ENCODE measurements around the gene TCP11.
"Not testable (repeated sequence)": the region's sequence is repeated elsewhere in the genome, so short reads cannot be mapped to it uniquely, and the experiment has no call there.

The TCP11 gene

DNA sequence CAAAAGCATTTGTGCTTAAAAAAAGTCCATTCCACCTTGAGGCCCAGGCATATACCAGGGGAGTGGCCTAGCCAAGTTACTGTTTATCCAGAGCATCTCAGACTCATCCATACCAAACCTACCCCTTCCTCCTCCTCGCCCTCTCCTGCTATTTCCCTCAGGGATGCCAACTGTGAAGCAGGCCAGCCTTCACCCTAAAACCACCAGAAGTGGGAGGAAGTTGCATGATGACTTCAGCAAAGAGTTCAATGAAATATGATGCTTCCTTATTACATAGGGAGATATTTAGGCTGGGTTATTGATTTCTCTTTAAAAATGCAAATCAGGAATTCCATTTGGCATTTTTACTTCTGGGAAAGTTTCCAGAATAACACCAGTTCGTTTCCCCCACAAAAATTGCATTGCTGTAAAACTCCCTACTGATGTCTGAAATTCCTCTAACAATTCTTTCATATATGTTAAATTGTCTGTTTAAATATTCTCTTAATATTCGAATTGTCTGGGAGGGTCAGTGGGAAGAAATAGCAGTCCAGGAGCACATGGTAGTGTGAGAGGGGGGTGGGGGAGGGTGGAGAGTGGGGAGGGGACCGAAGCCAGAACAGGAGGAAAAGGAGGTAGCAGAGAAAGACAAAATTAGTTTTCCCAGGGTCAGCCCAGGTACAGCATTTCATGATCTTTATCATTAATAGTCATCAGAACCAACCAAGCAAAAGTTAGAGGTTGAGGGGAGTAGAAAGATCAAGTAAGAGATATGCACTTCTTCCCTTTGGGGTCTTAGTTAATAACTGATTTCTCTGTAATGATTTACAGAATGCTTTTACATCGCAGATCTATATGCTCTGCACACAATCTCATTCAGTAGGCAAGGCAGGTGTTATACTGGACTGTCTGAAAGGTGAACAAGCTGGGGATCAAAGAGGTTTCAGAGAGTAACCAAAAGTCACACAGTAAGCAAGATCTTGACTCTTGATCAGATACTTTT, 1.7 kb upstream of the TCP11 start:
- no peak for DNase-seq

DNA sequence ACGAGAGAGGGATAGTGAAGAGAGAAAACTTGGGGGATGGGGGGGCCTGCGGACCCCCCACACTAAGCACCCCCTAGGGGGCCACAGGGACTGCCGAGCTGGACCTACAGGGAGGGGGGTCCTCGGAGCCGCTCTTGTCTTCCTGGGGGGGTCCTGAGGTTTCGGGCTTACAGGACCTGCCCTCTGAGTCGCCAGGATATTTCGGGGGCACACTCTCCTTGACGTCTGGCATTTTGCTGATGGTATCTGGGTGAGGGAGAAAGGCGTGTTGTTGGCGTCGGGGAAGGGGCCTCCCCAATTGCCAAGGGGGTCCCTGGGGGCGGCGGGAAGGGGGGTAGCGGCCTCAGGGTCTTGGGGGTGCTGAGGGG, 516 bp downstream of the TCP11 start:
- DNase-seq, result no peak

DNA sequence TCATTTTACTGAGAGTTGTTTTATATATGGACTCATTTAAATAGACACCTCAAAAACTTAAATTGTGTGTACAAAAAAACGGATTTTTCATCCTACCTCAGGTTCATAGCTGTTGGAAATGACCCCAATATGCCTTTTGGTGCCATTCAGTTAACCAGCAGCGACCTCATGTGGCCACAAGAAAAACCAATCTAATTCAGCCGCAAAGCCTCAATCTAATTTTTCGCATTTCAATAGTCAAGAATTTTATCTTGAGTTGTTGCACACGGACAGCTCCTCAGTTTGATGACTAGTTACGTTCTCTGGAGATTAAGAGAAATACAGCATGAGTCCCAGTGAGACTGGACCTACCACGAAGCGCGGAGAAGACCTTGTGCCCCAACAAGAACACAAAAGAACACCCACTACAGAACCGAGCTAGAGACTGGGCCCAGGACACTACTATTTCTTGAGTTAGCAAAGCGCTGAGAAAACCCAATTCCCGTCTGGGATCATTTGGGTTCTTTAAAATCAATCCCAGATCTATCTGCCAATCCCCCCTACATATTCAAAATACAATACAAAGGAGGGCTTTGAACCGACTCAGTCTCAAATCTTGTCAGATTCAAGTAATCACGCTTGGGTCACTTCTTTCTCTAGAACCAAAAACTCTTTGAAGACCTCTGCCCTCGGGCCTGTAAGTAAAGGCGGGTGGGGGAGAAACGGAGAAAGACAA, 1.1 kb downstream of the TCP11 start:
- DNase-seq, result peak; percentile 67

- DNase-seq, result no peak
These were observed 1.7 kb downstream of the TCP11 start for GRCh38 chr6:35139470-35139869.

DNA sequence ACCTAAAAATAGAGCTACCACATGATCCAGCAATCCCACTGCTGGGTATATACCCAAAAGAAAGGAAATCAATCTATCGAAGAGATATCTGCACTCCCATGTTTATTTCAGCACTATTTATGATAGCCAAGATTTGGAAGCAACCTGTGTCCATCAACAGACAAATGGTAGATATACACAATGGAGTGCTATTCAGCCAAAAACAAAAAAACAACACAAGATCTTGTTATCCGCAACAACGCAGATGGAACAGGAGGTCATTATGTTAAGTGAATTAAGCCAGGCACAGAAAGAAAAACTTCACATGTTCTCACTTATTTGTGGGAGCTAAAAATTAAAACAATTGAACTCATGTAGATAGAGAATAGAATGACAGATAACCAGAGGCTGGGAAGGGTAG, 2.9 kb downstream of the TCP11 start:
- not testable (repeated sequence) for DNase-seq

GRCh38 chr6:35136185-35136584, 5.0 kb downstream of the TCP11 start:
- DNase-seq, result no peak

DNA sequence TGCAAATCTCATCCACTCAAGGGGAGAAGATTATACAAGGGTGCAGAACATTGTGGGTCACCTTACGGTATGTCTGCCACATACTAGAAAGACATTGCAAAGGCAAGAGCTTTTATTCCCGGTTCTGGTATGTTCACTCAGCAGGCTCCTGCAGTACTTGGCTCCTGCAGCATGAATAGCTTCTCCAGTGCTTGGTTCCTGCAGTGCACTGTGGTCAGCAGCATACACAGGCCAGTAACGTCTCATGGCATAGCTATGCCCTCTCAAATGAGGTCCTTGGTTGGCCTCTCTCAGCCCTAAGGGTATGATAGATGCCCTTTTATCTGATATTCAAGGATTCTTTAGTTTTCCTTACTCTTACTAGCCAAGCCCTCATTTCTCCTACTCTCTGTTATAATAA, 12.6 kb downstream of the TCP11 start:
- no peak for DNase-seq

DNA sequence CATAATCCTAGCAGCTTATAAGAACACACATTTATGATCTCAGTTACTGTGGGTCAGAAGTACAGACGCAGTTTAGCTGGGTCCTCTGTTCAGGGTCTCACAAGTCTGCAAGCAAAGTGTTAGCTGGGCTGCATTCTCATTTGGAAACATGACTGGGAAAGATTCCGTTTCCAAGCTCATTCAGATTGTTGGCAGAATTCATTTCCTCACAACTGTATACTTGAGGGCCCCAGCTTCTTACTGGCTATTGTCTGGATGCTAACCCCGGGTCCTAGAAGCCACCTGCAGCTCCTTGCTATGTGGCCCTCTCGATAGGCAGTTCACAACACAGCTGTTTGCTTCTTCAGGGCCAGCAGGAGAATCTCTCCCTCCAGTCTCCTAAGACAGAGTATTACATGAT, 13.1 kb downstream of the TCP11 start:
- DNase-seq, result no peak

GRCh38 chr6:35124356-35124755, 16.8 kb downstream of the TCP11 start:
- no peak for DNase-seq

GRCh38 chr6:35120746-35121145, 20.4 kb downstream of the TCP11 start:
- no peak for DNase-seq

GRCh38 chr6:35108309-35108885, 32.7 kb downstream of the TCP11 start:
- no peak for DNase-seq

DNA sequence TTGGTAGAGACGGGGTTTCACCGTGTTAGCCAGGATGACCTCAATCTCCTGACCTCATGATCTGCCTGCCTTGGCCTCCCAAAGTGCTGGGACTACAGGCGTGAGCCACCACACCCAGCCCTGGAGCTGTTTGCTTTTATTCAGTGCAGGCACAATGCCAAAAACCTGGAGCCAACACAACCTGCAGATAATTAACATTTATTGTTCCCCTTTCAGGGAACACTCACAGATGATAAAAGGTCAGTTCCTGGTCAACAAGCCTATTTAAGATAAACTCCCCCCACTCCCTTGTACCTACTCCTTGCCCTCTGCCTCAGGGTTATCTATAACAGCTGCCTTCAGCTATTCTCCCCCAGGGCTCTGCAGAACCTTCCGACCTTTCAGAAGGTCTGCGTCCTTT, 33.4 kb downstream of the TCP11 start:
- not testable (repeated sequence) for DNase-seq

GRCh38 chr6:35107208-35107607, 33.9 kb downstream of the TCP11 start:
- DNase-seq, result not testable (repeated sequence)

DNA sequence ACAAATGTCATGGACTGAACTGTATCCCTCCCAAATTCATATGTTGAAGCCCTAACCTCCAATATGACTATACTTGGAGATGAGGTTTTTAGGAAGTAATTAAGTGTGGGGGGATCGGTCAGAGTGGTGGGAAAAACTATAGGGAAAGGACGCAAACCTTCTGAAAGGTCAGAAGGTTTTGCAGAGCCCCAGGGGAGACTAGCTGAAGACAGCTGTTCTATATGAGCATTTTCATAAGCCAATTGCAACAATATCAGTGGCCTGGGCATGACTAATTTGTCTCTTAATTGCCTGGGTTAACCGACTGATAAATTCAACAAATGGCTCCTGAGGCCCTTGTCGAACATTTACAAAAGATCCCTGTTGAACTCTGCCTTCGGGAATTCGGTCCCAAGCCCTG, 35.1 kb downstream of the TCP11 start:
- DNase-seq, result not testable (repeated sequence)

DNA sequence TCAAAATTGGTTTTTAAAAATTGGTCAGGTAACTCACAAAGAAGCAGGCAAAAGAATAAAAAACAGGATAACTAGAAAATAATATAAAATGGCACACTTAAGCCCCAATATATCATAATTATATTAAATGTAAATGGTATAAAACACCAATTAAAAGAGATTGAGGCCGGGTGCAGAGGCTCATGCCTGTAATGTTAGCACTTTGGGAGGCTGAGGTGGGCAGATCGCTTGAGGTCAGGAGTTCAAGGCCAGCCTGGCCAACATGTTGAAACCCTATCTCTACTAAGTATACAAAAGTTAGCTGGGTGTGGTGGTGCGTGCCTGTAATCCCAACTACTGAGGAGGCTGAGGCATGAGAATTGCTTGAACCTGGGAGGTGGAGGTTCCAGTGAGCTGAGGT, 36.1 kb downstream of the TCP11 start:
- DNase-seq, result no peak

- no peak for DNase-seq
These were observed 42.0 kb downstream of the TCP11 start for GRCh38 chr6:35099116-35099515.

DNA sequence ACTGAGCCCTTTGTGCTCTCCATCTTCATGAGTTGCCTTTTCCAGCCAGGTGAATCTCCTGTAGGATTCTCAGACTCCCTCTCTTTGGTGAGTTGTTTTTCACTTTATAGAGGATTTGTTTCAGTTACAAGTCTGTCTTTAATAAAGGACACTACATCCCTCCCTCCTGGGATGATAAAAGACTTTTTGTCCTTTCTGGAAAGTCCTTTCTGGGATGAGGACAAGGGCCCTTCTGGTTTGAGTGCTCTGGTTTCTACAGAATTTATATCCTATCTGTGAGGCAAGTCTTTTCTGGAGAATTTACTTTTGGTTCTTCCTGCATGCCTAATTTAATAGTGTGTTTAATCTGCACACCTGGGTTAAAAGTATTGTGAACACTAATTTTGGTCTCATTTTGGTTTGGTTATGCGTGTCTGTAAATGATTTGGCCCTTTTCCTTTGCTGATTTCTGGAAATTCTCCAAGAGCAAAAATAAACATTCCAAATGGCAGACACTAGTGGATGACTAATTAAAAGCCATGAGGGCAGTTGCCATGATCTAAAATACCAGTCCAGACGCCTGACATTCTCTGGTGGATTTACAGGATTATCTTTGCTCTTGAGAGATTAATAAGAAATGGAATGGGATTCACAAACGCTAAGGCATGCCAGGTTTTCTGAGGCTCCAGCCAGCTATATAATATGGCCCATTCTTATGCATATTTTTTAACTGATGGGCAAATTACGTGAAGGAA, 44.8 kb downstream of the TCP11 start:
- DNase-seq, result no peak

DNA sequence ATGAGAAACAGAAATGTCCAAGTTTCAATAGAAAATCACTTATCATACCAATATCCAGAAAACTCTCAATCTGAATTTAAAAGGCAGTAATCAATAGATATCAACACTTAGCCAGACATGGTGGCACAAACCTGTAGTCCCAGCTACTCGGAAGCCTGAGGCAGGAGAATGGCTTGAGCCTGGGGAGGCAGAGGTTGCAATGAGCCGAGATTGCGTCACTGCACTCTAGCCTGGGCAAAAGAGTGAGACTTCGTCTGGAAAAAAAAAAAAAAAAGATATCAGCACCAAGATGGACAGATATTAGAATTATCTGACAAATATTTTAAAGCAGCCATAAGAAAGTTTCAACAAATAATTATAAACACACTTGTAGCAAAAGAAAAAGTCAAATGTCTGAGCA, 47.0 kb downstream of the TCP11 start:
- no peak for DNase-seq

GRCh38 chr6:35093783-35094182, 47.4 kb downstream of the TCP11 start:
- no peak for DNase-seq

DNA sequence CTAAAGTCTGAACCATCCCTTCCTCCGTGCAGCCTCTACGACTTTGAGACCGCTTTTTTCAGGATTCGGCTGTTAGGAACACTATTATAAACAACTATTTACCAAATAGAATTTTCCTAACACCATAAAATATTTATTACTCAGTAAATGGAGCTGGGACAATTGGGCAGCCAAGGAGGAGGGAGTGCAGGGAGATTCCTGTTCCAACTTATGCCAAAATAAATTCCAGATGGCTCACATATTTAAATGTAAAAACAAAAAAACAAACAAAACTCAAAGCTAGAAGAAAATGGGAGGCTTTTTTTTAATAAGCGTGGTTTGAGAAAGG, 48.1 kb downstream of the TCP11 start:
- no peak for DNase-seq

GRCh38 chr6:35092362-35093117, 48.6 kb downstream of the TCP11 start:
- no peak for DNase-seq

DNA sequence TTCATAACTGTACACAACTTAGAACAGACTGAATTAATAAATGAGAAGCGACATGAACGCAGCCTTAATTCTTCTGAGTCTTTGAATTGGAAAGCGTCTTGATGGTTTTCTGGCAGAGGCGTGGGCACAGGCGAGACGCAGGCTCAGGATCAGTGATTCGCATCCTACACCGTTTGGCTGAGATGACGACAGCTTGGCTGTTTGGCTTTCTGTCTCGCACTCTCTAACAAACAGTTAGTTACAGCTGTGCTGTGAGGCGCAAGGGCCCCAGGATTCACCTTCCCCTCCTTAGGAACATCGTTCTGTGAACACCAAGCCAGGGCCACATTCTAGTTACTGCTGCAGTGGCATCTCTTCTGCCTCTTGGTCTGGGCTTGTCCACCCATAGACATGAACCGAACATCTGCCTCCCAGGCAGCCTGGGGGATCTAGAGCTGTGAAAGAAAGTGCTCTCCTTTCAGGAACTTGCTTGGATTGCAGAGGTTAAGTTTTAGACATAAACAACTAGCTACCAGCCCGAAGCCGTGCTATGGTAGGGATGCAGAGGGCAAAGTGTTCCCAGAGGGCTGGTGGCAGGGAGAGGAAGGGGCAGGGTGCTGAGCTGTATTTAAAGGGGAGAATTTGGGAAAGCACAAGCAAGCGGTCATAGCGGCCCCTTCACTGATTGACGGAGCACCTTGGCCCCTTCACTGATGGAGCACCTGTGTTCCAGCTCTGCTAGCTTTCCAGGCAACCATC, 49.6 kb downstream of the TCP11 start:
- no peak for DNase-seq

All from suppressor macrophage treated with lipopolysaccharide for 4 hours (primary cell).